GM18505 (cell line): ENCODE measurements around the gene DLG2.

Experiments
- ATAC-seq: cut with Tn5 transposase; IDR thresholded peaks from one replicate; pipeline ENCODE4 v1.9.1; 2021; ENCODE audit not compliant: unreplicated experiment
- POLR2A ChIP-seq: IDR thresholded peaks from 4 replicates; pipeline ENCODE4 v1.6.1; 2011; ENCODE audit warnings: borderline replicate concordance; ENCODE audit not compliant: insufficient read depth, insufficient read length; ENCODE audit errors: extremely low read depth

Gene DLG2

DNA sequence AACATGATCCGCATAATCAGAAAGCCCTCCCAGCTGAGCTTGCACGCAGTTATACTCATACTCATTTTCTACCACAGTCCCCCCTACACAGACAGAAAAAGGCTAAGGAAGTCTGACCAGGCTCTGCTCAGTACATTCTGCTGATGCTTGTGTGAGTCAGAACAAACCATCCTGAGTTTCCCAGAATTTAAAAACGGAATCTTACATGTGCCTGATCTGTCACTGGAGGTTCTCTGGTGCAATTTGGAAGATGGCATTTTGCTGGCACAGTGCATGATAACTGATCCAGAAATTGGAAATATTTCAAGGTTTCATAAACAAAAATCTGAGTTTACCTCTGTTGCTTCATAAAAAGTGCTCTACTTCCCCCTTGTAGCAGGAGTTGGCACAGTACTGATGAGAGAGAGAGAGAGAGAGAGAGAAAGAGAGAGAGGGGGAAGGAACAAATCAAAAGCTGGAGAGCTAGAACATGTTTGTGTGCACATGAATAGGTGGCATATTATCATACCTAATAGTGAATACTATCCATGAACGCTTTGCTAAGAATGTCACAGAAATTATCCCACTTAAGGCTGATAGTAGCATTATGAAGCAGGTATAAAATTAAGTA, 1085.3 kb downstream of the DLG2 start:
- TF ChIP-seq POLR2A, result no peak

GRCh38 chr11:84536456-84536855, 1090.7 kb downstream of the DLG2 start:
- TF ChIP-seq POLR2A, result no peak
- no peak for ATAC-seq

More for the DNA sequence above, 1085.3 kb downstream of the DLG2 start:
- no peak for ATAC-seq

GRCh38 chr11:84532364-84532763, 1094.8 kb downstream of the DLG2 start:
- no peak for TF ChIP-seq POLR2A
- ATAC-seq, result no peak

GRCh38 chr11:84526250-84526649, 1100.9 kb downstream of the DLG2 start:
- TF ChIP-seq POLR2A, result no peak
- ATAC-seq, result no peak

GRCh38 chr11:84524422-84525051, 1102.6 kb downstream of the DLG2 start:
- no peak for TF ChIP-seq POLR2A
- no peak for ATAC-seq

DNA sequence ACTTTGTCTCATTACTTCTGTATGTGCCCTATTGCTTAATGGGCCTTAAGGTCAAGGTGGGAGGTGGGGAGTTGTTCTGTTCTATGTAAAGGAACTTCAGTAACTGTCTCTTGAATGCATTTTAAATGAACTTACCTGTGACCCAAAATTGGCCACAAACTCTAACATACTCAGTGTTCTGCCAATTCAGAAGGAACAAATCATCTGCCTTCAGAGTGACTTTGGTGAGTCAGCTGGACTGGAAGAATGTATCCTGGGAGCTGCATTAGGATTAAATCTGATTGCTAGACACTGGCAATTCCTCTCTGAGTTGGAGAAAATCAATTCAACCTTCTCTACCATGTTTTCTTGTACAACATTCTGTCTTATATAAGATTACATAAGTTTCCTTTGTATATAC, 1104.8 kb downstream of the DLG2 start:
- no peak for TF ChIP-seq POLR2A
- no peak for ATAC-seq

DNA sequence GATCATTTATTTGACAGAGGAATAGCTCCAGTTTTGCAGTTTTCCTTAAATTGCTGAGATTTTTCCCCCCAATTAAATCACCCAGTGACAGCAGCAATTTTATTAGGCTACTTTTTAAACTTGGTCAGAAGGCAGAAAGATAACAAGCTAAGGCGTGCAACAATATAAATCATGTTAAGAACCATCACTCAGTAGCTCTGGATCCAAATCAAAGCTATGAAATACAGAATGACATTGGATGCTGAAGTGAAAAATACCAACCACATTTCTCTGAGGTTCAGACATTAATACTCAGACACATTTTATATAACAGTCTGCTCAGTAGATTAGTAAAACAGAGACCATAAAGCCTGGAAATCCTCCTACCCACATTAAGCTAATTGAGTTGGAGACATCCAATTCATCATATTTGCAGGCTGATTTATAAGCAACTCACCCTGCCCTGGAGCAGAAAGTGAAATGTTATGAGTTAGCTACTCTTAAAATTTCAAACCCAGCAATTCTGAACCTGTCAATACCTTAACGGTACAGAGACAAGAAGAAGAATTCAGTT, 1108.4 kb downstream of the DLG2 start:
- ATAC-seq, result no peak
- no peak for TF ChIP-seq POLR2A

GRCh38 chr11:84514436-84514835, 1112.7 kb downstream of the DLG2 start:
- ATAC-seq, result no peak
- no peak for TF ChIP-seq POLR2A

- TF ChIP-seq POLR2A, result no peak
- no peak for ATAC-seq
Measured at GRCh38 chr11:84503503-84503902, 1123.6 kb downstream of the DLG2 start.

DNA sequence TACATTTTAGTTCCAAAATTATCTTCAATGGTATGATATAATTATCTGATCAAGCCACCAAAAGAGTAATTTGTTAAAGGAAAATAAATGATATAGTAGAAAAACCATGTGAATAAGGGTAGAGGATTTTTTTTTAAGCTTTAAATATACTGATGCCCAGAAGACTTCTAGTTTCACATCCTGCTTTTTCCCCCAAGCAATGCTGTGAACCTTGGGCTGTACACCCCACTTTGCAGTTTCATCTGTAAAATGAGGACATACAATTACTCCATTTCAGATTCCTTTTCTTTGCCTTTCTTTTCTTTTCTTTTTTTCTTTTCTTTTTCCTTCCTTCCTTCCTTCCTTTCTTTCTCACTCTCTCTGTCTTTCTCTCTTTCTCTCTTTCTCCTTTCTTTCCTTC, 1125.4 kb downstream of the DLG2 start:
- ATAC-seq, result no peak
- no peak for TF ChIP-seq POLR2A

DNA sequence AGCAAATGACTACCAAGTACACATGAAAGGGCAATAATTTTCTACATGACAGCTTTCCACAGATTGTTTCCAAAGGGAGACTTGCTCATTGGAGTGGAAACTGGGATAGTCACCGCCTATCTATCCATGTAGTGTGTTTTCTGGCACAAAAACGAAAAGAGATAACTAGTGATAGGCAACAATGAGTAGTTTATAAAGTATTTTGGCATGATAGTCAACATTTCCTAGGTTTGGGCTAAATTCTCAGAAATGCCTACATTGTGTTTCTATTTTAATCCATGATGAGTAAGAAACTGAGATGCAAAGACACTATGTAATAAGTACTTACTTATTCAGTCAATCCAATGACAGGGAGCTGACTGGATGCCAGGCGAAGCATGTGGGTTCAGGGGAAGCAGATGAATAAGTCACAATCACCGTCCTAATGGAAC, 1129.1 kb downstream of the DLG2 start:
- TF ChIP-seq POLR2A, result no peak
- no peak for ATAC-seq

DNA sequence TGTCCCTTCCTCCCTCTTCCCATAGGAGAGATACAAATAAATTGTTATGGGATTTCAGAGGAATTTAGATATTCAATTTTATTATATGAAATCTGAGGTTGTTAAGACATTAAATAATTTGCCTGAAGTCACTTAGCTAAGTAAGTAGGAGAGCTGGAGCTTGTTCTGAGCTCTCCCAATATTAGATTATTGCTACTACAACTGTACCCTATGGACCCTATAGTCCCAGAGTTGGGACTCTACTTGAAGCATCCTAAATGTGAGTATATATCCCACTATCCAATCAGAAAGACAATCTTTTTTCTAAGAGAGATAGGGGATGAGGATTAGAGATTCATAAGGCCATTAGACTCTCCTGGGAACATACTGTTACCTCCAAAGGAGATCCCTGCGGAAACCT, 1130.0 kb downstream of the DLG2 start:
- TF ChIP-seq POLR2A, result no peak

GRCh38 chr11:84496122-84496521, 1131.0 kb downstream of the DLG2 start:
- no peak for ATAC-seq
- TF ChIP-seq POLR2A, result no peak

More for the DNA sequence above, 1130.0 kb downstream of the DLG2 start:
- no peak for ATAC-seq

- no peak for TF ChIP-seq POLR2A
- ATAC-seq, result no peak
Measured at GRCh38 chr11:84480131-84480530, 1147.0 kb downstream of the DLG2 start.

- TF ChIP-seq POLR2A, result no peak
Measured at GRCh38 chr11:84476581-84476980, 1150.6 kb downstream of the DLG2 start.

DNA sequence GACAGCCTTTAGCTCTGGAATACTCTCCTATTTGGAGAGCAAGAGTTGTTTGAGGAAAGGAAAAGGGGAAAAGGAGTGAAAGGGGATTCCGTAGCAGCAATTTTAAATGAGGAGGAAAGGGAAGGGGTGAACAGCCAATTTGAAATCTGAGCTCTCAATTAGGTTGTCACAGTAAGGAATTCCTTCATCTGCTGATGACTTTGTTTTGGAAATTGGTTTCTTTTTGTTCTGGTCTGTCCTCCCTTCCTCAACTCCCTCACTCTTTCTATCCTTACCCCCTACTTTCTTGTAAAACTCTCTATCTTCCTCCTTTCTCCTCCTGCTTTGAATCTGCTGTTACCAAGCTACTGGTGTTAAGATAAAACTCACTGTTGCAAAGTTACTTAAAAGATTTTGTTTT, 1155.6 kb downstream of the DLG2 start:
- no peak for TF ChIP-seq POLR2A
- no peak for ATAC-seq

More at GRCh38 chr11:84476581-84476980, 1150.6 kb downstream of the DLG2 start:
- no peak for ATAC-seq
